HG02610 (cell line): ENCODE measurements around the gene ST6GALNAC1.
"Not testable (repeated sequence)": the region's sequence is repeated elsewhere in the genome, so short reads cannot be mapped to it uniquely, and the experiment has no call there.

Experiments used
- ATAC-seq: cut with Tn5 transposase; IDR thresholded peaks from one replicate; pipeline ENCODE4 v1.9.1; 2021; ENCODE audit warnings: mild to moderate bottlenecking, moderate library complexity; ENCODE audit not compliant: unreplicated experiment

The ST6GALNAC1 gene

GRCh38 chr17:76642032-76642561 is 1.5 kb downstream of the ST6GALNAC1 start:
- ATAC-seq = no peak

GRCh38 chr17:76641501-76641900 is 2.1 kb downstream of the ST6GALNAC1 start:
- no peak for ATAC-seq

- ATAC-seq = no peak
Observed at GRCh38 chr17:76640550-76641380, 2.8 kb downstream of the ST6GALNAC1 start.

- no peak for ATAC-seq
Observed at GRCh38 chr17:76638263-76638662, 5.3 kb downstream of the ST6GALNAC1 start.

GRCh38 chr17:76636486-76637206 is 6.9 kb downstream of the ST6GALNAC1 start:
- not testable (repeated sequence) for ATAC-seq

- ATAC-seq = no peak
Observed at GRCh38 chr17:76635659-76636360, 7.7 kb downstream of the ST6GALNAC1 start.

- ATAC-seq = no peak
Observed at GRCh38 chr17:76635039-76635438, 8.5 kb downstream of the ST6GALNAC1 start.

GRCh38 chr17:76633628-76634328 is 9.8 kb downstream of the ST6GALNAC1 start:
- no peak for ATAC-seq

- no peak for ATAC-seq
Observed at GRCh38 chr17:76631821-76632565, 11.6 kb downstream of the ST6GALNAC1 start.

- no peak for ATAC-seq
Observed at GRCh38 chr17:76630151-76630550, 13.4 kb downstream of the ST6GALNAC1 start.

- ATAC-seq = no peak
Observed at GRCh38 chr17:76627510-76627909, 16.0 kb downstream of the ST6GALNAC1 start.

- ATAC-seq = no peak
Observed at GRCh38 chr17:76626442-76626841, 17.1 kb downstream of the ST6GALNAC1 start.

- no peak for ATAC-seq
Observed at GRCh38 chr17:76625496-76625895, 18.1 kb downstream of the ST6GALNAC1 start.

GRCh38 chr17:76623271-76624146 is 20.0 kb downstream of the ST6GALNAC1 start:
- no peak for ATAC-seq

- no peak for ATAC-seq
Observed at GRCh38 chr17:76617838-76618237, 25.7 kb downstream of the ST6GALNAC1 start.

- no peak for ATAC-seq
Observed at GRCh38 chr17:76614912-76615617, 28.5 kb downstream of the ST6GALNAC1 start.

GRCh38 chr17:76614064-76614759 is 29.3 kb downstream of the ST6GALNAC1 start:
- not testable (repeated sequence) for ATAC-seq
